HG03159 (cell line): Measurements from ENCODE around the gene ARID1A.

Source experiments
- ATAC-seq: cut with Tn5 transposase; IDR thresholded peaks from one replicate; pipeline ENCODE4 v1.9.1; 2021; ENCODE audit warnings: mild to moderate bottlenecking, moderate library complexity; ENCODE audit not compliant: unreplicated experiment

Gene ARID1A

GRCh38 chr1:26754086-26754874 lies 58.5 kb downstream of the ARID1A start:
- no peak for ATAC-seq

- no peak for ATAC-seq
Observed at GRCh38 chr1:26758358-26758757, 62.5 kb downstream of the ARID1A start.

DNA sequence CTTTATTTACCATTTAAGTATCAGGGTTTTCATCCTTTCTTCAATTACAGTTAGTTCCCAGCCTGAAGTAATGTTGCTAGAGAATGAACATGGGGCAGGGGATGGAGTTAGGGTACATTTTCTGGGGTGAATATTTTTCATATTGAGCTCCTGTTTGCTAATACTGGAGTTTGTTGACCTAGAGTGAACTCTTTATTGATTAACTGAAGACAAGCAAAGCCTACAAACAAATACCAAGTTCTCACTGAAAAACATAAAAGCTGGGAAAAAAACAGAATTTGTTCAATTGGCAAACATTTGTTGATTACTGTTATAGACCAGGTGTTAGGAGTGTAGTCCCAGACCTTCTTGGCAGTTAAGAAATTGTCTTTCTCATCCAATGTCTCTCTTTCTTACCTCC lies 63.7 kb downstream of the ARID1A start:
- ATAC-seq: no peak

DNA sequence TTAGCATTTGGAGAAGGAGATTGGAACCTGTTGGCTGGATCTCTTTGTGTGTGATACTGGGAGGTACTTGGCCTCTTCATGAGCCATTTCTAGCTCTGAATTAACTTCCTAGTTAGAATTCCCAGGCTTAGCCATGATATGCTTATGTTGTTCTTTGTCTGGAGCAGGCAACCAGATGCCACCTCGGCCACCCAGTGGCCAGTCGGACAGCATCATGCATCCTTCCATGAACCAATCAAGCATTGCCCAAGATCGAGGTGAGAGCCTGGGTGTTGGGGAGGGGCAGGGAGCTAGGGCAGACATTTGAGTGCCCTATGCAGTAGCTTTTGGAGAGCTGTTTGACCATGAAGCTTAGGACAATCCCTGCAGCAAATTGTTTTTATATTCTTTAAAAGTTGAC lies 65.4 kb downstream of the ARID1A start:
- ATAC-seq: no peak

DNA sequence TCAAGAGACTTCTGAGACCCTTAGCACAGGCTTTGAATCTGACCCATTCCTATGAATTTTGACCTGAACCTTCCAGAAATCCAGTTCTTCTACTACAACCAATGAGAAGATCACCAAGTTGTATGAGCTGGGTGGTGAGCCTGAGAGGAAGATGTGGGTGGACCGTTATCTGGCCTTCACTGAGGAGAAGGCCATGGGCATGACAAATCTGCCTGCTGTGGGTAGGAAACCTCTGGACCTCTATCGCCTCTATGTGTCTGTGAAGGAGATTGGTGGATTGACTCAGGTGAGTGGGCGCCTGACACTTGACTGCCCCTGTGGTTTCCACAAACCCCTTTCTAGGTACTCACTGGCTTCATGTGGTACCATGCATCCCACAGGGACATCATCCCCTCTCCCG lies 71.9 kb downstream of the ARID1A start:
- ATAC-seq: no peak

GRCh38 chr1:26768755-26769154 lies 72.9 kb downstream of the ARID1A start:
- no peak for ATAC-seq

DNA sequence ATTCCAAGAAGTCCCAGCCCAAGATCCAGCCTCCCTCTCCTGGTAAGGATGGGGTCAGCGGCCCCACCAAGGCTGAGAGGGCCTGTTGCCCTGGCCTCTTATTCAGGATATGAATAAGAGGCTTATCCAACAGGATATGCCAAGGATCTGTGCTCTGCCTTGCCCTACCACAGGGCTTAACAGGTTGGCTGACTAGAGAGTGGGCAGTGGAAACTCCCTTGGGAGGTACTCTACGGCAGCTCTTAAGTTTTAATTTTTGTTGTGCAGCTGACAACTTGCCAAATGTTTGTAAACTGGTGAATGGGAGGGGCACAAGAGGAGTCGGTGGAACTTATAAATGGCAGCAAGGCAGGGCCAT lies 75.4 kb downstream of the ARID1A start:
- no peak for ATAC-seq

GRCh38 chr1:26771643-26772321 lies 76.0 kb downstream of the ARID1A start:
- ATAC-seq: no peak

- ATAC-seq: no peak
Observed at GRCh38 chr1:26772687-26773086, 76.9 kb downstream of the ARID1A start.

- ATAC-seq: no peak
Observed at GRCh38 chr1:26774462-26774861, 78.6 kb downstream of the ARID1A start.

DNA sequence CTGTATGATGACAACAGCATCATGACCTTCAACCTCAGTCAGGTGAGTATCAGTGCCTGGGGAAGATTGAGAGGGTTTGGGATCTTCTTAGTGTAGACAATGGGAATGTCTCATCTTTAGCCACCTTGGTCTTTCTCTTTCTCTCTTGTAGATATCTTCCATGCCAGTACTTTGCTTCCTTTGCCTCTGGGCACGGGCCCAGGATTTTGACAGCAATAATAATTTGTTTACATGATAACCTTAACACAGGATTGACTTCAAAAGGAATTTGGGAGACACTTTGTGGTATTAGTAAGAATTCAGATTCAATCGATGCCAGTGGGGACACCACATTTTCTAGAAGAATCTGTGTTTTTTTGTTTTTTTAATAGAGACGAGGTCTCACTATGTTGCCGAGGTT lies 79.9 kb downstream of the ARID1A start:
- no peak for ATAC-seq

- ATAC-seq: no peak
Observed at GRCh38 chr1:26779098-26779668, 83.4 kb downstream of the ARID1A start.

- ATAC-seq: no peak
Observed at GRCh38 chr1:26780344-26780957, 84.6 kb downstream of the ARID1A start.

DNA sequence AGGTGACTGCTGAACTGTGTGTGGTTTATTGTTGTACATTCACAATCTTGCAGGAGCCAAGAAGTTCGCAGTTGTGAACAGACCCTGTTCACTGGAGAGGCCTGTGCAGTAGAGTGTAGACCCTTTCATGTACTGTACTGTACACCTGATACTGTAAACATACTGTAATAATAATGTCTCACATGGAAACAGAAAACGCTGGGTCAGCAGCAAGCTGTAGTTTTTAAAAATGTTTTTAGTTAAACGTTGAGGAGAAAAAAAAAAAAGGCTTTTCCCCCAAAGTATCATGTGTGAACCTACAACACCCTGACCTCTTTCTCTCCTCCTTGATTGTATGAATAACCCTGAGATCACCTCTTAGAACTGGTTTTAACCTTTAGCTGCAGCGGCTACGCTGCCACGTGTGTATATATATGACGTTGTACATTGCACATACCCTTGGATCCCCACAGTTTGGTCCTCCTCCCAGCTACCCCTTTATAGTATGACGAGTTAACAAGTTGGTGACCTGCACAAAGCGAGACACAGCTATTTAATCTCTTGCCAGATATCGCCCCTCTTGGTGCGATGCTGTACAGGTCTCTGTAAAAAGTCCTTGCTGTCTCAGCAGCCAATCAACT lies 85.5 kb downstream of the ARID1A start:
- no peak for ATAC-seq

DNA sequence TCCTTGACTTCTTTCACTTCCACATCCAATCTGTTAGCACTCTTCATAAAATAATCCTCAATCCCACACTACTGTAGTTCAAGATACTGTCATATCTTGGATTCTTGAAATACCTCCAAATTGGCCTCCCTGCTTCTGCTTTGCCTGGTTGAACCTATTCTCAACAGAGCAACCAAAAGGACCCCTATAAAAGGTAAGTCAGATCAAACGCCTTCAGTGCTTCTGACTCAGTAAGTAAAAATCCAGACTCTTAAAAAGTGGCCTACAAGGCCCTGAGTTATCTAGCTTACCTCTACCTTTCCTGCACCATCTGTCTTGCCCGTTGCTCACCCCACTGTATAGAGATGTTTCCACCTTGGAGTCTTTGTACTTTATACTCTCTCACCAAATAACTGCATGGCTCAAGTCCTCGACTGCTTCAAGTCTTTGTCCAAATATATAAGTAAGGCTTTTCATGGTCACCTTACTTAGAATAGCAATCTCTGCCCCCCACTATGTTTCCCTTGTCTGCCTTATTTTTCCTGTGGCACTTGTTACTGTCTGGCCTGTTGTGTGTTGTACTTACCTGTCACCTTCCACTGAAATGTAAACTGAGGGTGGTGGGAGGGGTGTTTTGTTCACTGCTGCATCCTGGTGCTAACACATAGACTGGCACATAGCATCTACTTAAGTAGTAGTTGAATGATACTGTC lies 86.9 kb downstream of the ARID1A start:
- no peak for ATAC-seq

- no peak for ATAC-seq
Observed at GRCh38 chr1:26783646-26784022, 87.8 kb downstream of the ARID1A start.

DNA sequence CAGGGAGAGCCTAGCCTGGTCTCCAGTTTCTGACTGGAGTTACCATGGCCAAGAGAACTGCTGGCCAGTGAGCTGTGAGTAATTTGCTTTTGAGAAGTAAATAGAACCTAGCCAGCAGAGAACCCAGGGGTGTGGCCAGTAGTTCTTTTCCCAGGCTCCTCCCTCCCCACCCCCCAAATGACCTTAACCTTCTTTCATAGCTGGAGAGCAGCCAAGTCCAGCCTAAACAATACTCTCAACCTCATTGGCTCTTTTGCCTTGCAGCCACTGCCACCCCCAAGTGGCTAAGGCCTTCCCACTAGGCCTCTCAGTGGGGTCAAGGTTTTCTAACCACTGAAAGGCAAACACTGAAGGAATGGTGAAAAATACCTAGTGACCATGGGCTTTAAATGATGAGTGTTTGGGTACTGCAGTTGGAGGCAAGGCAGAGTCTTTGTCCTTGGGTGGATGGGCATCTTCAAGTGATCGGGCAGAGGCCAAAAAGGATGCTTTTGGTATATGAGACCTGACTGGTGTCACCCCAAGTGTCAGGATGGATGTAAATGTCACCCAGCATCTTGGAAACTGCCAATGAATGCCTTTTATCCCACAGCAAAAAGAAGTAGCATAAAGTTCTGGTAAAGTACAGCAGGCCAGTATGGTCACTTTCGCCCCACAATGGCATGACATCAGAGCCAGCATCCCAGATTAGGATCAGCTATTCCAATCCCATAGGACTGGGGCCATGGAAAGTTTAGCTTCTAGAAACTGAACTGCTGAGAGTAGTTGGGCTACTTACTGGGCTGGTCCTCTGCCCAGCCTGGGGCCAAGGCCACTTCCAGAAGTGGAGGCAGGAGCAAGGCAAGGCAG lies 88.4 kb downstream of the ARID1A start:
- no peak for ATAC-seq

DNA sequence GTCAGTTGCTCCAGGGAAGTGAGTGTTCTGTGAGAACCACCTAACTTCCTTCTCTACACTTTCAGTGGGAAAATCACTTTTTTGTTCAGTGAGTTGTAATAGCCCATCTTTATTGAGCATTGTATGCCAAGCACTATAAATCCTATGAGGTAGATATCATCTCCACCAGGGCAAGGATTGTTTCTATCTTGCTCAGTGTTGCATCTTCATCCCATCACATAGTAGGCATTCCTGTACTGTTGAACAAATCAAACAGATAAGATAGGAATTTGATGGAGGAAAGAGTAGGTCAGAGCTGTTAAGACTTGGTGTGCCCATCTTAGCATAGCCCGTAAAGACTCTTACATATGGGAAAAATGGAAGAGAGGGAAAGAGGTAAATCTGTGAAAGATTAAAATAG lies 89.1 kb downstream of the ARID1A start:
- no peak for ATAC-seq

DNA sequence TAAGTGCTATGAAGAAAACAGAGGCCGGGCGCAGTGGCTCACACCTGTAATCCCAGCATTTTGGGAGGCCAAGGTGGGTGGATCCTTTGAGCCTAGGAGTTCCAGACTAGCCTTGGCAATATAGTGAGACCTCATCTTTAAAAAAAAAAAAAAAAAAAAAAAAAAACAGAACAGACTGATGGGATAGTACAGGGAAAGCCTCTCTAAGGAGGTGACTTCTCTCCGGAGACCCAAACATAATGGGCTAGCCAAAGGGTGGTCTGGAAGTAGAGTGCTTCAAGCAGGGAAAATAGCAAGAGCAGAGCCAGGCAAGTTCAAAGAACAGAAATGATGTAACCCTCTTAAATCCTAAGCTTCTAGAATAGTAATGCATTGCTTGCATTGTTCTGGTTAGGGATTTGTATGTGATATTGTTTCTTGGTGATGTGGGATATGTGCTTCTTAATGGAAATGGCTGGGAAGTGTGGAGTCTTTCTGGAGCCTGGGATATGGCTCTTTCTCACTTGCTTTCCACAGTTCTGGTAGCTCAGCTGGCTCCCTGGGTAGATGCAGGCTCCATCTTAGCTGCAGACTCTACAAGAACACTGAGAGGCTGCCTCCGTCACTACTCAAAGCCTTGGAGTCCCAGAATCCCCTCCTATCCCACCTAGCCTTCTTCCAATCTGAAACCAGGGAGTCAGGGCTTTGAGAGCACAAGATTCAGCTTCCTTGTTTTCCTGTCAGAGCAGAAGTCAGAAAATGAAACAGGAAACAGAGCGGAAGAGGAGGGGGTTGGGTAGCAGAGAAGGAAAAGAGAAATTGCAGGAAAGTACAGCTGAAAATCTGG lies 90.0 kb downstream of the ARID1A start:
- ATAC-seq: no peak
